NCI-H748 (cell line): ENCODE measurements around the gene HELZ2.

Experiments used
- DNase-seq: peaks from one replicate; lab custom pipeline; 2025; ENCODE audit not compliant: unreplicated experiment; lab: John Stamatoyannopoulos, UW

HELZ2 gene

DNA sequence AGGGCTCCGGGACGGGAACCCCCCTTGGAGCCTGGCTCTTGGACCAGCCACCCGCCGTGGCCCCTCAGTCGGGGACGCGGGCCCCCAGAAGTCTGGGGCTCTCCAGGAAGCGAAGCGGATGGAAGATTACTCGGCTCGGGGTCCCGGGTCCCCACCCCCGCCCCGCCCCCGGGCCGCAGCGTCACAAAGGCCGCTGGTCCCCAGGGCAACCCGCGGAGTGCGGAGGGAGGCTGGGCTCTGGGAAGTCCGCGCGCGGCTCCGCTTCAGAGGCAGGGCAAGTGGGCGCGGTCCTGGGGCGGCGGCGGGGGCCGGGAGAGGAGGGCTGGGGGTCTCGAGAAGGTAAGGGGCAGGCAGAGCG is 20.1 kb downstream of the HELZ2 start, which contains the start of gene FNDC11:
FNDC11 (plus strand) TSS at position 227 of the 358 bp plus-strand sequence. CDS start 1,505 bp downstream, outside the sequence.
- DNase-seq: peak; percentile 70

DNA sequence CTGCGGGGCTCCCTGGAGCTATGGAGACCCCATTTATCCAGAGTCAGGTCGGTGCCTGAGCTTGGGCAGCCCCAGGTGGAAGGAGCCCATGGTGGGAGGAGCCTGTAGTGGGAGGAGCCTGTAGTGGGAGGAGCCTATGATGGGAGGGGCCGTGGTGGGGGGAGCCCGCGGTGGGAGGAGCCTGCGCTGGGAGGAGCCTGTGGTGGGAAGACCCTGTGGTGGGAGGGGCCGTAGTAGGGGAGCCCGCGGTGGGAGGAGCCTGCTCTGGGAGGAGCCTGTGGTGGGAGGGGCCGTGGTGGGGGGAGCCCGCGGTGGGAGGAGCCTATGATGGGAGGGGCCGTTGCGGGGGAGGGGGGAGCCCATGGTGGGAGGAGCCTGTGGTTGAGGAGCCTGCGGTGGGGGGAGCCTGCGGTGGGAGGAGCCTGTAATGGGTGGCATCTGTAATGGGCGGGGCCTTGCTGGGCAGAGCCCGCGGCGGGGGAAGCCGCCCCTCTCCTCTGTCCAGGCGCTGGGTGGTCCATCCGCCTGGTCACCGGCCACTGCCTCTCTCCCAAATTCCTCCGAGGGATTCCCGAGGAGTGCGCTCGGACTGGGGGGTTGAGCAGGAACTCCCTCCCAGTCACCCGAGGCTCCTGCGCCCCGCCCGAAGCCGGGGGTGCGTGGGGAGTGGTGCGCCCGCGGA is 20.6 kb downstream of the HELZ2 start:
- DNase-seq: peak; percentile 75

DNA sequence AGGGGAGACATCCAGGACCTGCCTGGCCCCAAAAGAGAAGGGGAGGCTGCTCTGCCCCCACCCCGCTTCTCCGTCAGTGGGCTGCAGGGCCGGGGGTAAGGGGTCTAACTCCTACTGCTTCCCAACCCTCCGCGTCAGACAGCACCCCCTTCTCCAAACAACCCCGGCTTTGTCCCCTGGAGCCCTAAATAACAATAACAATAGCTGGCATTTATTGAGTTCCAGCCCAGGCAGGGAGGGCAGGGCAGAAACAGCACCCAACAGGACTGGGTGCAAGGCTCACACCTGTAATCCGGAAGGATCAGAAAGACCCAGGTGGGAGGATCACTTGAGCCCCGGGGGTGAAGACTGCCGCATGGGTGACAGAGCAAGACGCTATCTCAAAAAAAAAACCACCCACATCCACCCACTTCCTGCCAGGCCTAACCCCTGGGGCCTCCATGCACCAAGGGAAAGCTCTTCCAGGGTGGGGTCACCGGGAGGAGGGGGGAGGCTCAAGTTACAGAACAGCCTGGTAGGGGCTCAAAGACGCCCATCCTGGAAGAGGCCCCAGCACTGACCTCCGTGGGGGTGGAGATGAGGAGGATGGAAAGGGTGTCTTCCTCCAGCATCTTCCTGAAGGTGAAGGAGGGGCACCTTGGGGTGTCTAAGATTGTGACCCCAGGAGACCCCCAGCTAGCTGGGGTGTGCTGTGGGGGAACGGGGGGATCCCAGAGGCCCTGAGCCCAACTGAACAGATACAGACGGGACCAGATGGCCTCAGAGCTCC is 21.4 kb downstream of the HELZ2 start:
- DNase-seq: no peak

DNA sequence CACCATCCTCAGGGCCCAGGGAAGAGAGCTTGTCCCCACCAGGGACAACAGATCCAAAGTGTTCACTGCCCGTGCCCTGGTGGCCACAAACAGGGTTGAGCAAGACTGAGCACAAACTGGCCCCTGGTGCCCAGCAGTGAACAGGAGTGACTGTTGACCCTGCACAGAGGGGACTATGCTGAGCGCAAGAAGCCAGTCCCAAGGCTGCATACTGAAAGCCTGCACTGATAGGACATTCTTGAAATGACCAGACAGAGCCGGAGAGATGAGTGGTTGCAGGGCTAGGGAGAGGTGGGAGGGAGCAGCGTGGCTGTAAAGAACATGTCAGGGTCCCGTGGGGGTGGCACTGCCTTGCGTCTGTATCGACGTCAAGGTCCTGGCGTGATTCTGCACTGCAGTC is 23.0 kb downstream of the HELZ2 start:
- no peak for DNase-seq

DNA sequence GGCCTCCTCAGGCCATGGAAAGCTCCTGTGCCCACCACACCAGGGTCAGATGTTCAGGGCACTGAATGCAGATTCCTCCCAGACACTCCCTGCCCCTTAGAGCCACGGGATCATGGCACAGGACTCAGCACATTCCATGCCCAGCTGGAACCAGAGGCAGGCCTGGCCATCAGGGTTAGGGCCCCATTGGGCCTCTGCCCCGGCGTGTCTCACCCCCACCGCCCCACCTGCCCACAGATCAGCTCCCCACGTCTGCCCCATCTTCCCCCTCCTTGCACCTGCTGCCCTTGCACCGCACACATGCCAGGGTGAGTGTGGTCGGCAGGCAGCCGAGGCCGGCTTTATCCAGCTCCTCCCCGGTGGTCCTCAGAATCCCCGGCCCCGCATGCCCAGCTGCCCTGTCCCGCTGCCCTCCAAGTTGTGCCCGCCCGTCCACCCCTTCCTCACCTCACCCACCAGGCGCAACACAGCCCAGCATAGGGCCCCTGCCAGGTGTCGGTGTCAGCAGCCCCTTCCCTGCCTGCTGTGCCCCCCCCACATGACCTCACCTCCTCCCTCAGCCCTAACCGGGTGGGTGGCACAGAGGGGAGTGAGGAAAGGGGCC is 24.3 kb downstream of the HELZ2 start:
- no peak for DNase-seq

DNA sequence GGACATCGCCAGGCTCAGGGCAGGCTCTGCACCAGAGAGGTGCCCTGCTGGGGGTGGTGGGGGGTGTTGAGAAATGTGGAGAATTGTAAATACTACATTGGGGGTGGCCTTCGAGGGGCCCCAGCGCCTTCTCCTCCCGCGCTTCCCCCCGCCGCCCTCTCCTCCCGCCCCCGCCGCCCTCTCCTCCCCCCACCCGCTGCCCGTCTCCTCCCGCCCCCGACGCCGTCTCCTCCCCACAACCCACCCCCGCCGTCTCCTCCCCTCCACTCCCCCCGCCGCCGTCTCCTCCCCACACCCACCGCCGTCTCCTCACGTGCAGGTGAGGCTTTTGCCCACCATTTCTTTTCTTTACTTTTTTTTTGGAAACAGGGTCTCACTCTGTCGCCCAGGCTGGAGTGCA is 25.0 kb downstream of the HELZ2 start:
- no peak for DNase-seq

DNA sequence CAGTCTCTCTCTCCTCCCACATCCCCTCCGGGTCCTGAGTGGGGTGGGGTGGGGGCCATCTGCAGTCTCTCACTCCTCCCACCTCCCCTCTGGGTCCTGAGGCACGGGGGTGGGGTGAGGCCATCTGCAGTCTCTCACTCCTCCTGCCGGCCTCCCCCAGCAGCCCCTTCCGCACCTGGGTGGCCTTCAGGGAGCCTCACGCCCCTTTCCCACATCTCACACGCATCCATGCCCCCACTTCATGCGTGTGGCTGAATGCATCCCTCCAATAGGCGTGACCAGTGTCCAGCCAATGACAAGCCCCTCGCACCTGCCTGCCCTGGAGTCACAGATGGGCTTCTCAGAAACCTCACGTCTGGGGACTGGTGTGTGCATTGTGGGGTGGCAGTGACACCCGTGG is 25.5 kb downstream of the HELZ2 start:
- DNase-seq: no peak

DNA sequence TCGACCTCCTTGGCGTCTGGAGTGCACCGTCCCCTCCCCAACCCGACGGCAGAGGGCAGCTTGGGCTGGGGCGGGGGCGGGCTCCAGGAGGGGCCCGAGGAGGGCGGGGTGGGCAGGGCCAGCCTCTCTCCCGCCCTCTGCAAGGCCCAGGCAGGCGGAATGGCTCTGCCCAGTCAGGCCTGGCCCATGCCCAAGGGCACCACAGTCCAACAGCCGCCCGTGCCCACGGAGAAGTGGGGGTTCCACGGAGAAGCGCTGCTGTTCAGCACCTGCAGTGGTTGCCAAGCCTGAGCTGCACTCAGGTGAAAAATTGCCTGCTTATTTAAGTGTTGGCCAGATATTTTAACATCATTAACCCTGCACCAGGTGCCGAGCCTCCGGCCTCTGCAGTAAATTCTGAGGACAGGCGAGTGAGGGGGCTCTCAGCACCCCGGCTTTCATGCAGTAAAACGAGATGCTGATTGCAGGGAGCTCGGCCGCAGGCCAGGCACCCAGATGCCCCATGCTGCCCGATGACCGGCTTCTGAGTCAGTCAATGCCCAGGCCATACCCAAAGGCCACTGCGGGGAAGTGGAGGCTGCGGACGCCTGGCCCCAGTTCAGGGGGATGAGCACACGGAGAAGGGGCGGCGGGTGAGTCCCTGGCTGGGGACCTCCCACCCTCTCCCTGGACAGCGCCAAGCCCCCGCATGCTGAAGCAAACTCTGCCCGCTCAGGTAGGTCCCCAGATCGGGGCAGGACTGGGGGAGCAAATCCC is 26.1 kb downstream of the HELZ2 start, which contains the start of gene SRMS:
SRMS (minus strand) TSS at position 25 of the 756 bp plus-strand sequence. CDS start 286 bp downstream, outside the sequence.
- no peak for DNase-seq

DNA sequence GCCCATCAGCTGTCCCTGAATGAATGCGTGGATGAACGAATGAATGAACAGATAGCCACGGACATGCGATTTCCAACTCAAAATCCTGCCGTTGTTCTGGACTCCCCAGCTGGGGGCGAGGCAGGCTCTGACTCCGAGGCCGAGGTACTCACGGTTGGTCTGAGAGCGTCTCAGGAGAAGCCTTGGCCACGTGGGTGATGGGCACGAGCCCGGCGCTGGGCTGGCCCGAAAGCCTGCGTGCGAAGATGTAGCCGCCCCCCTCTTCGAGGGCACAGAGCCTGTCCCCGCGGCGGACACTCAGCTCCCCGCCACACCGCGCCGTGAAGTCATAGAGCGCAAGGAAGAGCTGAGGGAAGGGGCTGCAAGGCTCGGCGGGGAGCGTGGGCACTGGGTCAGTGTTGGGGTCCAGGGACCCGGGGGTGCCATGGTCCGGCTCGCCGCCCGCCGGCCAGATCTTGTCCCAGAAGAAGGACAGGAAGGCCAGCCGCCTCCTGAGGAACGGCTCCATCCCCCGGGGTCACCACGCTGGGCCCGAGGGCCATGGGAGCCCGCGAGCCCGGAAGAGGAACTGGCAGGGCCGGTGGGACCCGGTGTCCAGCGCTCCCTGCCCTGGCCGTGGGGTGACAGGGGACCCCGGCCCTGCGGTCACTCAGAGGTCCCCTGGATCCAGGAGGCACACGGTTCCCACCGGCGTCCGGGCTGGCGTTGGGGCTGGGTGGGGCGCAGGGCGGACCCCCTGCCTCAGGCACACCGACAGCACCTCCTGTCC is 26.9 kb downstream of the HELZ2 start:
- no peak for DNase-seq

DNA sequence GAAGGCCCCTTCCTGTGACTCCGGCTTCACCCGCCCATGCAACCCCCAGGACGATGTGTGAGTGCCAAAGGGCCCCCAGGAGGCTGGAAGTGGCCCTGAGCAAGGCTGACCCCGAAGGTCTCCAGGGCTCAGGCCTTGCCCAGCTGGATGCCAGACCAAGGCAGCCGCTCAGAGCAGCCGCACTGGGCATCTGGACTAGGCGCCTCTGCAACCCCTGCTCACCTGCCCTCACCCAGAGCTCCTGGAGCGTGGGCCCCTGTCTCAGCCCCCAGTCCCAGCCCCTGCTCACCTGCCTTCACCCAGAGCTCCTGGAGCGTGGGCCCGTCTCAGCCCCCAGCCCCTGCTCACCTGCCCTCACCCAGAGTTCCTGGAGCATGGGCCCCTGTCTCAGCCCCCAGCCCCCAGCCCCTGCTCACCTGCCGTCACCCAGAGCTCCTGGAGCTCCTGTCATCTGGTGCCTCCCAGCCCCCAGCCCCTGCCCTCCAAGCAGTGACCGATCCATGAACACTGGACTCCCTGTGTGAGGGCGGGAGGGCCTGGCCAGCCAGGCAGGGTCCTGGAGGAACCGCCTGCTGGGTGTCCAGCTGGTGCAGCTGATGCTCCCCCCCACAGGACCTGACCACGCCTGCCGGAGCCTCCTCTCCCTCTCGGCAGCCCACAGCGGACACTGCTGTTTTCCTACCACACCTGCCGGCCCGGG is 27.6 kb downstream of the HELZ2 start:
- DNase-seq: no peak

DNA sequence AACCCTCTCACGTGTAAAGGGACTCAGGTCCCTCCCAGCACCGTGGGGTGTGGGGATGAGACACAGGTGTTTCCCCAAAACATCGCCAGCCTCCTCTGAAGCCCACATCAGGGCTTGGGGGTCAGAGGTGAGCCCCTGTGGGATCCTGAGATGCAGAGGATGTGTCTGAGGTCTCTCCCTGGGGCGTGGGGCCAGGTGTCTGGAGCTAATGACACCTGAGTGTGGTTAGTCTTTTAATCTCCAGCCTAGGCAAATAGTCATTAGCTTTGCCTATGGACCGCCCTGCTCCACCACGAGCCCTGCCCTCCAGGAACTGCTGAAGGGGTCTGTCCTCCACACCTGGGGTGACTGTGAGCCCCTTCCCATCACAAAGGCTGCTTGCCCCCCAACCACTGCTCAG is 28.2 kb downstream of the HELZ2 start:
- no peak for DNase-seq

DNA sequence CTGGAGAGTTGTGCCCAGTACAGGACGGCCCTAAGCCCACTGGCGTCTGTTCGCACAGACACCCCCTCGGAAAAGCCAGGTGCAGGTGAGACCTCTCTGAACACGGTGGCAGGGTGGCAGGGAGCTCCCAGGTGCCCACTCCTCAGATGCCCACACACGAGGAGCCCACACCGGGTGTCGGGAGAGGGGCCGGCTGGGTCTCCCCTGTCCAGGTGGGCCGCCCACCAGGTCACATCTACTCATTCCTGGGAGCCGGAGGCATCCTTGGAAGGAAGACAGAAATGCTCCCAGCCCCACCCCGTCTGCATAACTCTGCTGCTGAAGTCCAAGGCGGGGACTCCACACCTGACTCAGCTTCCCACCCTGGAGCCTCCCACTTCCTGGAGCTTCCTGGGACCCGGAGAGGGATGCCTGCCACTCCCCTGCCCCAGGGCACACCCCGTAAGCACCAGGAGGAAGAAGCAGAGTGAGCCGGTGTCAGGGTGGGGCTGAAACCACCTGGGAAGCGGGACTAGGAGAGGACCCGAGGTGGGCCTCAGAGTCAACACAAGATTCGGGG is 29.0 kb downstream of the HELZ2 start:
- DNase-seq: no peak

DNA sequence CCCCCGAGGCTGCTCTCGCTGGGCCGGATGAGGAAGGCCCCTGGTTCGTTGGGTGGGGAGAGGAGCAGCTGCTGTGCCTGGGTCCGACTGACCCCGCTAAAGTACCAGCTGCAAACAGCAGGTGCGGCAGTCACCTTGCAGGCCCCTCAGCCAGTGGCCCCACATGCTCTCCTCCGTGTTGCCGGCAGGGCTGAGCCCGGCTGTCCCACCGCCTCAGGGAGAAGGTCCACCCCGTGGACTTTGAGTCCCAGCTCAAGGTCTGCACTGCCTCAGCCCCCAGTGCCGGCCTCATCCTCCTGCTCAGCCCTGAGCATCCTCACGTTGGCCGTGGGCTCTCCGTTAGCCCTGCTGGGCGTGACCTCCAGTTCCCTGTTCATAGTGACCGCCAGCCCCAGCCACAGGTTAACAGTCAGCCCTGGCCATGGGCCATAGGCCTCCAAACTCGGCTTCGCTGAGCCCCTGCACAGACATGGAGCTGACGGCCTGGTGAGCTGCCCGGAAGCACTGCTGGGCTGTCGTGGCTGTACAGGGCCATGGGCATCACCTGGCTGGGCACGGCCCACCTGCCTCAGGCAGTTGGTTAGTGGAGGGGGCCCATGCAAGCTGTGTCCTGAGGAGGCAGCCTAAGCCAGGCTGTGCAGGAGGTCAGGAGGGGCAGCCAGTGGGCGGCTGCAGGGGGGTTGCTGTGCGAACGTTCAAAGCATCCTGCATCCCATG is 29.6 kb downstream of the HELZ2 start:
- peak; percentile 8 for DNase-seq

DNA sequence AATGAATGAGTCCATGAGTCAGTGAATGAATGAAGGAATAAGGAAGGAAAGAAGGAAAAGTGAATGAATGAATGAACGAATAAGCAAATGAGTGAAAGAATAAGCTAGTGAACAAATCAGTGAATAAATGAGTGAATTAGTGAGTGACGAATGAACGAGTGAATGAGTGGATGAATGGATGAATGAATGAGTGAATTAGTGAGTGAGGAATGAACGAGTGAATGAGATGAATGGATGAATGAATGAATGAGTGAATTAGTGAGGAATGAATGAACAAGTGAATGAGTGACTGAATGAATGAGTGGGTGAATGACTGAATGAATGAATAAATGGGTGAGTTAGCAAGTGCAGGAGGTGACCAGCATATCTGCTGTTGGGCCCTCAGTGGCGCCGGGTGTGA is 30.3 kb downstream of the HELZ2 start:
- no peak for DNase-seq

DNA sequence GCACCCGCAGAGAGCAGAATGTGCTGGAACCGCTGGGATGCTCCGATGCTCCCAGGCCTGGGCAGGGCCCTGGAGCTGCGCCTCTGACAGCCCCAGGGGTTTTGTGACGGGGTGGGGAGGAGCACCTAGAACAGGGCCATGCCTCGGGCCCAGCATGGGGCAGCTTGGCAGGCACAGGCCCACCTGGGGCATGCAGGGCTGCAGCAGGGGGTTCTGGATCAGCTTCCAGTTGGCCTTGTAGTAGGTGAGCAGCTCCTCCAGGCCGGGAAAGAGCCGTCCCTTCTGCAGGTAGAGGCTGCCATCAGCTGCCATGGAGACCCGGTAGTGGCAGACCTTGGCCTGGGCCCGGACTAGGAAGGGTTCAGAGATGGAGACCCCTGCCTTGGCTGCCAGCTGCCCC is 30.9 kb downstream of the HELZ2 start:
- no peak for DNase-seq

DNA sequence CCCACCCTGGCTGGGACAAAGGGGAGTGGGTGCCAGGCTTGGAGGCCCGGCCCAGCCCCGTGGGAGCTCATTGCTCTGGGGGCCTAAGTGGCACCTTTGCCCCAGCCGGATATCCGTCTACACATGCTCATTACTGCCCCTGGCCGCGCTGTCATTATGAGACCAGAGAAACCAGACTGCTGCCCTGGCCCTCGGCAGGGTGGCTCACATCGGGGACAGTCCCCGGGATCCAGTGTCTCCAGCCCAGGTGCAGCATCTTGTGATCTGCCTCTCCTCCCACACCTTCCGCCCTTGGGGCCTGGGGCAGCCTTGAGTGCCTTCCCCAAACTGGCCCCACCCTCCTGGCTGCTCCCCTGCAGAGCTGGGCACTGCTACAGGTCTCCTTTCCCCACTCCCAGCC is 31.3 kb downstream of the HELZ2 start:
- DNase-seq: no peak

DNA sequence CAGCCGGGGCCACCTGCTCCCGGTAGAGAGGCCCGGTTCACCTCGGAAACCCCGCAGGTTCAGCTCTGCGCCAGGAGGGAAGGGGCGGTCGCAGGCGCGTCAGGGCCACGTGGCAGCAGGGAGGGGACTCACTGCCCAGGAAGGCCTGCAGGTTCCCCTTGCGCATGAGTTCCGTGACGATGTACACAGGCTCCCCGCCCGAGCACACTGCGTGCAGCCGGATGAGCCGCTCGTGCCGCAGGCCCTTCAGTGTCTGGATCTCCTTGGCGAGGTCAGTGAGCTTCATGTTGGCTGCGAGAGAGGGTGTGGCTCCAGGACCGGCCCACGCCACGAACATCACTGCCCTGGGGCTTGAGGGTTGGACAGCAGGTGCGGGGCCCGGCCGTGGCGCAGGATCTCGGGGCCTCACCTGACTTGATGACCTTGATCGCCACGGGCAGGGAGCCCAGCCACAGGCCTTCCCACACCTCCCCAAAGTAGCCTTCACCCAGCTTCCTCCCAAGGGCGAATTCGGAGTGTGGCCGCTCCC is 31.9 kb downstream of the HELZ2 start:
- no peak for DNase-seq

DNA sequence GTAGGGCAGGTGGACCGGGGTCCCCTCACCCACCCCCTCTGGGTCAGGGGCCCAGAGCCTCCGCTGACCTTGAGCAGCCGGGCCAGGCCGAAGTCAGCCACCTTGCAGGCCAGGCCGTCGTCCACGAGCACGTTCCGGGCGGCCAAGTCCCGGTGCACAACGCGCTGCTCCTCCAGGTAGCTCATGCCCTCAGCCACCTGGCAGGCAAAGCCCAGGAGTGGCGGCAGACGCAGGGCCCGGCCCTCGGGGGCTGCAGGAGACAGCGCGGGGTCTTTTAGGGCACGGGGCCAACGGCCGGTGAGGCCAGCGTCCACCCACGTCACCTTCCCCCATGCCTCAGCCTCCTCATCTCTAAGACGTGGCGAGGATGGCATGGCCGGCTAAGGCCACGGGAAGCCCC is 32.7 kb downstream of the HELZ2 start:
- DNase-seq: no peak
